Adrenal gland (tissue), 5 donors: ENCODE results near the gene RBM44.

Experiments used
- CTCF ChIP-seq, 6 experiments: fragments of 450-650 bp in 4 of 6; fragments of 200-600 bp in 2 of 6; sonication (generic) in 1 of 6; IDR thresholded peaks; 1 replicate in 5 of 6; 2 replicates in 1 of 6; pipeline versions ENCODE4 v1.5.1 to v1.8.0; 2016 to 2021; ENCODE audit warnings: antibody characterized with exemption in 6 of 6, mild to moderate bottlenecking in 2 of 6, moderate library complexity in 1 of 6
- POLR2A ChIP-seq, 2 donors: fragments of 450-650 bp; IDR thresholded peaks; one replicate each; pipeline ENCODE4 v1.6.1; 2017; ENCODE audit warnings: antibody characterized with exemption in 2 of 2, mild to moderate bottlenecking in 2 of 2, moderate library complexity in 1 of 2
- donor health status: DM: no; HTN: no; CAD: no.

- no peak for TF ChIP-seq POLR2A (IDR thresholded peaks at IDR 0.05)
- TF ChIP-seq CTCF (IDR thresholded peaks at IDR 0.05): no peak
Measured at GRCh38 chr2:237873421-237873831, 74.8 kb downstream of the RBM44 start.
